ENCODE data around the gene RPL41.
"Not testable (repeated sequence)": the region's sequence is repeated elsewhere in the genome, so short reads cannot be mapped to it uniquely, and the experiment has no call there.

The RPL41 gene

GRCh38 chr12:56116267-56117081, at the start of gene RPL41:
TSS of gene RPL41 (plus strand) at chr12:56116633.
- peak; percentile 98 for DNase-seq

- no peak for DNase-seq
Measured at GRCh38 chr12:56071648-56072047, 44.8 kb upstream of the RPL41 start.

GRCh38 chr12:56074396-56074795, 42.0 kb upstream of the RPL41 start:
- no peak for DNase-seq

- not testable (repeated sequence) for DNase-seq
Measured at GRCh38 chr12:56077966-56078365, 38.5 kb upstream of the RPL41 start.

GRCh38 chr12:56078427-56078826, 38.0 kb upstream of the RPL41 start:
- no peak for DNase-seq

GRCh38 chr12:56078931-56079722, 37.3 kb upstream of the RPL41 start:
- peak; percentile 94 for DNase-seq

- DNase-seq, result peak; percentile 96
Measured at GRCh38 chr12:56079723-56080555, 36.5 kb upstream of the RPL41 start, which contains the start of gene ERBB3. TSS of gene ERBB3 (plus strand) at chr12:56080165. CDS start at chr12:56080301, 136 bp downstream.

- peak; percentile 68 for DNase-seq
Measured at GRCh38 chr12:56080556-56081138, 35.8 kb upstream of the RPL41 start.

GRCh38 chr12:56081393-56082347, 34.8 kb upstream of the RPL41 start:
- DNase-seq, result peak; percentile 86

- DNase-seq, result no peak
Measured at GRCh38 chr12:56082382-56082781, 34.1 kb upstream of the RPL41 start.

- DNase-seq, result no peak
Measured at GRCh38 chr12:56082967-56083366, 33.5 kb upstream of the RPL41 start.

GRCh38 chr12:56084958-56085543, 31.4 kb upstream of the RPL41 start:
- peak; percentile 45 for DNase-seq

- DNase-seq, result peak; percentile 83
Measured at GRCh38 chr12:56086096-56086495, 30.3 kb upstream of the RPL41 start.

GRCh38 chr12:56086608-56087007, 29.8 kb upstream of the RPL41 start:
- DNase-seq, result no peak

- DNase-seq, result peak; percentile 66
Measured at GRCh38 chr12:56087220-56087619, 29.2 kb upstream of the RPL41 start.

GRCh38 chr12:56097738-56098137, 18.7 kb upstream of the RPL41 start:
- no peak for DNase-seq

GRCh38 chr12:56098592-56098991, 17.8 kb upstream of the RPL41 start:
- no peak for DNase-seq

GRCh38 chr12:56099787-56100186, 16.6 kb upstream of the RPL41 start:
- DNase-seq, result no peak

GRCh38 chr12:56101045-56101444, 15.4 kb upstream of the RPL41 start:
- no peak for DNase-seq

GRCh38 chr12:56102683-56103065, 13.8 kb upstream of the RPL41 start:
- DNase-seq, result no peak

Data from DMS53 (cell line).